ENCODE results near the gene CENPT. TPM values are rescaled to one million over a fixed set of nuclear protein-coding genes. Genes with fewer than 3 reads are reported as not detected.

The CENPT gene
- total RNA-seq, 1 donor from 2014 or later = 83.5 TPM

DNA sequence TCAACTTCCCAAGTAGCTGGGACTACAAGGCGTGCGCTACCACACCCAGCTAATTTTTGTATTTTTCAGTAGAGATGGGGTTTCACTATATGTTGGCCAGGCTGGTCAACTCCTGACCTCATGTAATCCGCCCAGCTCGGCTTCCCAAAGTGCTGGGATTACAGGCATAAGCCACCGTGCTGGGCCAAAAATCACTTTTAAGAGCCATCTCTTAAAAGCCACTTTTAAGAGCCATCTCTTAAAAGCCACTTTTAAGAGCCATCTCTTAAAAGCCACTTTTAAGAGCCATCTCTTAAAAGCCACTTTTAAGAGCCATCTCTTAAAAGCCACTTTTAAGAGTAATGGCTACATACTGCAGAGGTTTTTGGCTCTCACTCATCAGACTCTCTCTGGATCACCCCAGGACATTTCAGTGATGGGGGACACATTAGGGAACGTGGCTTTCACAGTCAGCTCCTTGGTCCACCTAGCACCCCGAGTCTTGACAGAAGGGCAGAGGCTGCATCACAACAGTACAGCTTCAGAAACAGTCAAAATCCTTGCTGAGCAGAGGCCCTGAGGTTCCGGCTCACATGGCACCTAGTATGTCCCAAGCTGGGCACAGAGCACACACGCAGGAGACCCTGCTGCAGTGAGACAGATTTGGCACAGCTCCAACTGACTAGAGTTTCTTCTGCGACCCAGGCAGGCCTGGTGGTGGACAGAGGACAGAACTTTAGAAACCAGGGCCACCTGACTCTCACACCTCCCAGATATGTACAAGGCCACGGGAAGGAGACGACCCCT lies 64.7 kb downstream of the CENPT start:
- Mint-ChIP-seq H3K4me3 (no peak overlapping the region), H3K36me3 (ENCODE audit: low read depth) (peaks cover 10% of the 10 kb centered on the region), H3K4me1 (no peaks in the 10 kb centered on the region), H3K27me3 (ENCODE audit: low read depth) (no peaks in the 10 kb centered on the region), H3K9me3 (no peaks in the 10 kb centered on the region), H3K27ac (ENCODE audit: unreplicated experiment) (no peak overlapping the region)
- TF ChIP-seq, protein P1, sequence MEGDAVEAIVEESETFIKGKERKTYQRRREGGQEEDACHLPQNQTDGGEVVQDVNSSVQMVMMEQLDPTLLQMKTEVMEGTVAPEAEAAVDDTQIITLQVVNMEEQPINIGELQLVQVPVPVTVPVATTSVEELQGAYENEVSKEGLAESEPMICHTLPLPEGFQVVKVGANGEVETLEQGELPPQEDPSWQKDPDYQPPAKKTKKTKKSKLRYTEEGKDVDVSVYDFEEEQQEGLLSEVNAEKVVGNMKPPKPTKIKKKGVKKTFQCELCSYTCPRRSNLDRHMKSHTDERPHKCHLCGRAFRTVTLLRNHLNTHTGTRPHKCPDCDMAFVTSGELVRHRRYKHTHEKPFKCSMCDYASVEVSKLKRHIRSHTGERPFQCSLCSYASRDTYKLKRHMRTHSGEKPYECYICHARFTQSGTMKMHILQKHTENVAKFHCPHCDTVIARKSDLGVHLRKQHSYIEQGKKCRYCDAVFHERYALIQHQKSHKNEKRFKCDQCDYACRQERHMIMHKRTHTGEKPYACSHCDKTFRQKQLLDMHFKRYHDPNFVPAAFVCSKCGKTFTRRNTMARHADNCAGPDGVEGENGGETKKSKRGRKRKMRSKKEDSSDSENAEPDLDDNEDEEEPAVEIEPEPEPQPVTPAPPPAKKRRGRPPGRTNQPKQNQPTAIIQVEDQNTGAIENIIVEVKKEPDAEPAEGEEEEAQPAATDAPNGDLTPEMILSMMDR (conservative IDR thresholded peaks at IDR 0.05) = no peak
- no peak for DNase-seq (ENCODE audit: low read depth, low spot score)

DNA sequence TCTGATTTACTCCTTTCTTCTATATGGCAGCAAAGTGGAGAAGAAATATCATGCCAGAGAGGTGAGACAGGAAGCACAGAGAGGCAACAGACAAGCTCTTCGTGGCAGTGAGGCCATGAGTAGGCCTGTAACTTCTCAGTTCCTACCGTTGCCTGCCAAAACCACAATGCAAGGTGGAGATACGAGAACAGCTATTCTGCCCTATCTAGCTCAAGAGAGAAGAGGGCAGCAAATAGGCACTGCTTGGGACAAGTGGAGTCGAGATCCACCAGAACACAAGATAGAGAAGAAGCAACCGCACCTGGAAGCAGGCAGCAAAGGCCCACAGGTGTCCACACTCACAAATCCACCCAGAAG lies 66.0 kb downstream of the CENPT start:
- Mint-ChIP-seq H3K9me3 (no peaks in the 10 kb centered on the region), H3K27me3 (ENCODE audit: low read depth) (no peaks in the 10 kb centered on the region), H3K4me3 (no peak overlapping the region), H3K4me1 (no peaks in the 10 kb centered on the region), H3K36me3 (ENCODE audit: low read depth) (peaks cover 10% of the 10 kb centered on the region), H3K27ac (ENCODE audit: unreplicated experiment) (no peak overlapping the region)
- TF ChIP-seq, protein P1 (conservative IDR thresholded peaks at IDR 0.05) = no peak
- DNase-seq (ENCODE audit: low read depth, low spot score) = no peak

- H3K27me3 Mint-ChIP-seq (ENCODE audit: low read depth) = no peaks in the 10 kb centered on the region
- TF ChIP-seq, protein P1 (conservative IDR thresholded peaks at IDR 0.05) = no peak
- no peak overlapping the region for H3K4me3 Mint-ChIP-seq
- H3K36me3 Mint-ChIP-seq (ENCODE audit: low read depth) = peaks cover 10% of the 10 kb centered on the region
- DNase-seq (ENCODE audit: low read depth, low spot score) = no peak
- H3K27ac Mint-ChIP-seq (ENCODE audit: unreplicated experiment) = no peak overlapping the region
- no peaks in the 10 kb centered on the region for H3K9me3 Mint-ChIP-seq
- no peaks in the 10 kb centered on the region for H3K4me1 Mint-ChIP-seq
Measured at GRCh38 chr16:67780847-67781564, 66.5 kb downstream of the CENPT start.

DNA sequence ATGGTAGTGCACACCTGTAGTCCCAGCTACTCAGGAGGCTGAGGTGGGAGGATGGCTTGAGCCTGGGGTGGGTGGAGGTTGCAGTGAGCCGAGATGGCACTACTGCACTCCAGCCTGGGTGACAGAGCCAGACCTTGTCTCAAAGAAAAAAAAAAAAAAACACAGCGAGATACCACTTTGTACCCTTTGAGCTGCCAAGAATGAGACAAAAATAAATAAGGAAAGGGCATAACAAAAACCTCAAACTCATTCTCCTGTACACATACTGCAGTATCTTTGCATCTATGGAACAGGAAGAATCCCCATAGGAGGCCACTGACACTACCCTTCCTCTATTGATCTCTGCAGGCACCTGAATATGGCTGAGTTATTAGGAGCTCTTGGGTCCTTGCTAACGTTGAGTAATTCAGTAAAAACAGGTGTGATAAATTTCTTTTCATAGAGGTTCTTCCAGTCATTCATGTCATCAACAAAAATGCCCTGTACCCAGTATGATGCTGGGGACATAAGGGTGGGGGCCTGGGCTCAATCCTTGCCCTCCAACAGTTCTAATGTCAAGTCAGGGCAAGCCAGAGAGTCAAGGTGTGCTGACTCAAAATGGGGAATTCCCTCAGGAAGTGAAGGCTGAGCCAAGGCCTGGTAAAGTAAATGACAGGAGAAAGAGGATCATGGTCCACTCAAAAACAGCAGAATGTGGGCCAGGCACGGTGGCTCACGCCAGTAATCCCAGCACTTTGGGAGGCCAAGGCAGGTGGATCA lies 68.1 kb downstream of the CENPT start:
- peaks cover 13% of the 10 kb centered on the region for H3K36me3 Mint-ChIP-seq (ENCODE audit: low read depth)

More for the DNA sequence above, 68.1 kb downstream of the CENPT start:
- no peak overlapping the region for H3K27ac Mint-ChIP-seq (ENCODE audit: unreplicated experiment)
- no peak overlapping the region for H3K4me3 Mint-ChIP-seq
- no peaks in the 10 kb centered on the region for H3K4me1 Mint-ChIP-seq
- H3K9me3 Mint-ChIP-seq = no peaks in the 10 kb centered on the region
- H3K27me3 Mint-ChIP-seq (ENCODE audit: low read depth) = no peaks in the 10 kb centered on the region
- DNase-seq (ENCODE audit: low read depth, low spot score) = no peak
- TF ChIP-seq, protein P1 (conservative IDR thresholded peaks at IDR 0.05) = no peak

Other genes with a start within 250 kb of the CENPT start
- gene CARMIL2, start 202.5 kb downstream of the CENPT start, total RNA-seq = 2.0 and 3.5 TPM in 2 replicates
- 39.3 and 39.8 TPM in 2 replicates for gene ACD, start 187.4 kb downstream of the CENPT start, total RNA-seq
- 7.5 and 8.3 TPM in 2 replicates for gene PARD6A, start 186.7 kb downstream of the CENPT start, total RNA-seq
- 23.3 and 24.5 TPM in 2 replicates for gene ENKD1, start 180.9 kb downstream of the CENPT start, total RNA-seq
- 1.7 and 2.0 TPM in 2 replicates for gene C16orf86, start 180.9 kb downstream of the CENPT start, total RNA-seq
- gene GFOD2, start 128.4 kb downstream of the CENPT start, total RNA-seq = 33.8 and 34.3 TPM in 2 replicates
- 21.7 and 22.1 TPM in 2 replicates for gene RANBP10, start 41.1 kb downstream of the CENPT start, total RNA-seq
- gene TSNAXIP1, start 40.8 kb downstream of the CENPT start, total RNA-seq = 6.6 and 7.5 TPM in 2 replicates
- gene THAP11, start 5.4 kb downstream of the CENPT start, total RNA-seq = 46.2 and 46.7 TPM in 2 replicates
- 185 and 191 TPM in 2 replicates for gene NUTF2, start 760 bp downstream of the CENPT start, total RNA-seq
- gene EDC4, start 25.4 kb upstream of the CENPT start, total RNA-seq = 100 and 101 TPM in 2 replicates
- 1.0 TPM in 1 of 2 replicates, not detected in the other for gene NRN1L, start 37.2 kb upstream of the CENPT start, total RNA-seq
- 39.0 and 41.5 TPM in 2 replicates for gene PSKH1, start 45.6 kb upstream of the CENPT start, total RNA-seq
- 2.5 and 3.0 TPM in 2 replicates for gene CTRL, start 84.2 kb upstream of the CENPT start, total RNA-seq
- gene PSMB10, start 89.2 kb upstream of the CENPT start, total RNA-seq = 22.4 and 22.5 TPM in 2 replicates
- gene LCAT, start 96.4 kb upstream of the CENPT start, total RNA-seq = 16.6 and 17.6 TPM in 2 replicates
- gene SLC12A4, start 120.9 kb upstream of the CENPT start, total RNA-seq = 36.0 and 36.8 TPM in 2 replicates
- not detected in 2 replicates for gene DPEP3, start 132.8 kb upstream of the CENPT start, total RNA-seq
- gene DPEP2, start 151.8 kb upstream of the CENPT start, total RNA-seq = not detected in 2 replicates
- gene DPEP2NB, start 168.2 kb upstream of the CENPT start, total RNA-seq = not detected in 2 replicates
- gene DDX28, start 175.5 kb upstream of the CENPT start, total RNA-seq = 12.5 and 13.3 TPM in 2 replicates
- gene DUS2, start 175.6 kb upstream of the CENPT start, total RNA-seq = 26.6 and 28.4 TPM in 2 replicates
- gene NFATC3, start 237.7 kb upstream of the CENPT start, total RNA-seq = 64.9 and 71.7 TPM in 2 replicates

Measured in neural crest cell (in vitro differentiated cells).